K562 (cell line): ENCODE results near the gene IFITM2. TPM values are rescaled to one million over a fixed set of nuclear protein-coding genes. Genes with fewer than 3 reads are reported as not detected.

Experiments
- ARID4B ChIP-seq: sonication (generic); formaldehyde crosslinking; IDR thresholded peaks from 2 replicates; pipeline ENCODE4 v1.8.0; 2022; ENCODE audit warnings: mild to moderate bottlenecking, missing genetic modification reagents
- HNRNPLL ChIP-seq: fragments of 200-400 bp; formaldehyde crosslinking; IDR thresholded peaks from 2 replicates; pipeline ENCODE4 v1.6.1; 2017; ENCODE audit warnings: low read length, low read depth, mild to moderate bottlenecking; ENCODE audit not compliant: poor library complexity, severe bottlenecking
- L3MBTL2 ChIP-seq: fragments of 450-650 bp; IDR thresholded peaks from 2 replicates; pipeline ENCODE4 v1.6.1; 2016; ENCODE audit warnings: mild to moderate bottlenecking, moderate library complexity
- MTA1 ChIP-seq: fragments of 450-650 bp; IDR thresholded peaks from 2 replicates; pipeline ENCODE4 v1.6.1; 2017; ENCODE audit warnings: borderline replicate concordance
- NCOR1 ChIP-seq: fragments of 450-650 bp; IDR thresholded peaks from 2 replicates; pipeline ENCODE4 v1.6.1; 2016; ENCODE audit warnings: mild to moderate bottlenecking, moderate library complexity
- PTTG1 ChIP-seq: fragments of 450-650 bp; IDR thresholded peaks from 2 replicates; pipeline ENCODE4 v1.6.1; 2016; ENCODE audit warnings: low read depth, mild to moderate bottlenecking, missing genetic modification characterization, missing compliant biosample characterization
- TOE1 ChIP-seq, 2 experiments: fragments of 450-650 bp in 1 of 2; sonication (generic) in 1 of 2; formaldehyde crosslinking in 1 of 2; IDR thresholded peaks; 2 replicates each; pipeline versions ENCODE4 v1.7.1 to v1.8.0; 2016 to 2022; ENCODE audit warnings: borderline replicate concordance in 2 of 2, mild to moderate bottlenecking in 2 of 2, antibody characterized with exemption in 1 of 2, inconsistent platforms in 1 of 2, low read depth in 1 of 2, missing genetic modification reagents in 1 of 2, moderate library complexity in 1 of 2
- ZBTB43 ChIP-seq: sonication (generic); formaldehyde crosslinking; IDR thresholded peaks from 2 replicates; pipeline ENCODE4 v1.8.0; 2023; ENCODE audit warnings: mild to moderate bottlenecking, missing genetic modification reagents
- ZEB2 ChIP-seq: fragments of 450-650 bp; IDR thresholded peaks from 2 replicates; pipeline ENCODE4 v1.6.1; 2016
- ZNF436 ChIP-seq: fragments of 250-450, 450-650 bp; sonication (Bioruptor Pico); formaldehyde crosslinking; IDR thresholded peaks from 2 replicates; pipeline ENCODE4 v1.7.0; 2020; ENCODE audit warnings: mild to moderate bottlenecking
- ZNF511 ChIP-seq: sonication (generic); formaldehyde crosslinking; IDR thresholded peaks from 2 replicates; pipeline ENCODE4 v1.8.0; 2022; ENCODE audit warnings: mild to moderate bottlenecking, missing genetic modification reagents
- ZNF592 ChIP-seq: fragments of 450-650 bp; IDR thresholded peaks from 2 replicates; pipeline ENCODE4 v1.6.1; 2017; ENCODE audit warnings: antibody characterized with exemption, mild to moderate bottlenecking
- polyA plus RNA-seq, 8 experiments: library from polyadenylated mRNA; depleted of rRNA in 4 of 8; stranded (reverse) in 5 of 8; unstranded in 3 of 8; fragments of >200 nt; fragmentation: Nextera tagmentation in 2 of 8; fragmentation: Illumina TruSeq in 1 of 8; extraction: Ambion mirVana in 2 of 8; extraction: Trizol in 1 of 8; gene quantifications; 2 replicates each; pipeline versions ENCODE4 v1.2.1 to v1.2.3, GENCODE V29; 2011 to 2014; ENCODE audit warnings: inconsistent platforms in 1 of 8, missing spikeins in 1 of 8
- total RNA-seq, 7 experiments: library from RNA; depleted of rRNA in 6 of 7; stranded (reverse); fragments of >200 nt in 6 of 7; fragmentation: Illumina TruSeq in 2 of 7; extraction: Trizol in 2 of 7; gene quantifications; 2 replicates each; pipeline versions ENCODE4 v1.2.1 to v1.2.3, GENCODE V29; 2011 to 2021; ENCODE audit warnings: low replicate concordance in 1 of 7
- TF ChIP-seq, protein P1 (sequence below): fragments of 450-650 bp; IDR thresholded peaks from 2 replicates; pipeline ENCODE4 v1.6.1; 2016; ENCODE audit warnings: borderline replicate concordance

The IFITM2 gene
- total and polyA plus RNA-seq, 9 of the 15 experiments (the other 6 are each of a cell fraction or from before 2014, with no cell fraction given) = 52.8 to 4,872 (median 356) TPM

GRCh38 chr11:297586-298405 lies 9.8 kb upstream of the IFITM2 start (continued):
- TF ChIP-seq, protein P1, sequence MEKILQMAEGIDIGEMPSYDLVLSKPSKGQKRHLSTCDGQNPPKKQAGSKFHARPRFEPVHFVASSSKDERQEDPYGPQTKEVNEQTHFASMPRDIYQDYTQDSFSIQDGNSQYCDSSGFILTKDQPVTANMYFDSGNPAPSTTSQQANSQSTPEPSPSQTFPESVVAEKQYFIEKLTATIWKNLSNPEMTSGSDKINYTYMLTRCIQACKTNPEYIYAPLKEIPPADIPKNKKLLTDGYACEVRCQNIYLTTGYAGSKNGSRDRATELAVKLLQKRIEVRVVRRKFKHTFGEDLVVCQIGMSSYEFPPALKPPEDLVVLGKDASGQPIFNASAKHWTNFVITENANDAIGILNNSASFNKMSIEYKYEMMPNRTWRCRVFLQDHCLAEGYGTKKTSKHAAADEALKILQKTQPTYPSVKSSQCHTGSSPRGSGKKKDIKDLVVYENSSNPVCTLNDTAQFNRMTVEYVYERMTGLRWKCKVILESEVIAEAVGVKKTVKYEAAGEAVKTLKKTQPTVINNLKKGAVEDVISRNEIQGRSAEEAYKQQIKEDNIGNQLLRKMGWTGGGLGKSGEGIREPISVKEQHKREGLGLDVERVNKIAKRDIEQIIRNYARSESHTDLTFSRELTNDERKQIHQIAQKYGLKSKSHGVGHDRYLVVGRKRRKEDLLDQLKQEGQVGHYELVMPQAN = peak; percentile 23; the same call in 1 of the 2 replicates
- TF ChIP-seq ZNF511 (CRISPR knock-in tag) (no peak; the same call in 1 of the 2 replicates), ZNF436 (CRISPR knock-in tag) (no peak), NCOR1 (peak; percentile 55; the same call in 1 of the 2 replicates), ZNF592 (peak; percentile 79), ZEB2 (no peak), ARID4B (CRISPR knock-in tag) (peak; percentile 38; the same call in 1 of the 2 replicates), PTTG1 (tag) (no peak), L3MBTL2 (peak; percentile 88), TOE1 (IDR thresholded peaks at IDR 0.05; ENCODE audit: borderline replicate concordance) (0 out of 2 replicates have a peak, but pooled peaks have one; percentile 27), TOE1 (CRISPR knock-in tag; IDR thresholded peaks at IDR 0.05; ENCODE audit: borderline replicate concordance, low read depth) (no peak), MTA1 (no peak), ZBTB43 (CRISPR knock-in tag) (0 out of 2 replicates have a peak, but pooled peaks have one; percentile 28), HNRNPLL (no peak)
